ENCODE results near the gene ZNF280A.

The ZNF280A gene

DNA sequence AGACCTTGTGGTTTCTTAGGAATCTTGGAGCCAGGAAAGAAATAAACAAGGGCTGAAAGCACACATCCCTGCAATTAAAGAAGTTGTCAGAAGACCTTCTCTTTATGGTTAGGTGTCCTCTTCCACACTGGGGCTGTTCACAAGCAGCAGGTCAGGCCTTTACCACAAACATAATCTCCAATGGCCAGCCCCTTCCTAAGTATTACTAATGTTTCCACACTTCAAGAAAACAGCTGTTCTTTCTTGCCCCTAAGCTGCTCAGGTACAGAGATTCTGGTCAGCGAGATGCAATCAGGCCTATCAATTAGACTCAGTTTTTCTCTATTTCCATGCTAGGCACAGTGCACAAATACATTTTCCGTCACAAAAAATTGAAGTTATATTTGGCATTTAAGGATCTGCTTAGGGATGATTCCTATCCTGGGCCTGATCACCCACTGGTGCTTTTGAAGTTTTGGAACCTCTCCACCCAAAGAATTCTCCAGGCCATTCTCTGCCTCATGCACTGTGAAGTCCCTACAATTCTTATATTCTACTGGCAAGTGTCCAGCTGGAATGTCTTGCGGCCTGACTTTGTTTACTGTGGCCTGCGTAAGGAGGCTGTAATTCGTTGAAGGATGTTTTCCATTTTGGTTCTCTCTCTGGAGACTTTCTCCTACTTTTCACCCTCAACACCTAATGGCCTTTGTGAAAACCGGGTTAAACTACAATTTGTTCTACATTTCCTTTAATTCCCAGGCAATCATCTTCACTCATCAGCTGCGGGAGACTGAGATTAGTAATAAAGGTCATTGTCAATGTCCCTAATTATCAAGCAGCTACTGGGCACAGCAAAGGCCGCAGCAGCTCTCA, 33.9 kb upstream of the ZNF280A start:
- TF ChIP-seq EGR1 (IDR thresholded peaks at IDR 0.05) (no peak), CEBPB (IDR thresholded peaks at IDR 0.05) (no peak), FOXM1 (IDR thresholded peaks at IDR 0.05; ENCODE audit: borderline replicate concordance, low read depth) (no peak), TCF12 (IDR thresholded peaks at IDR 0.05; ENCODE audit: low read depth) (no peak), YY1 (IDR thresholded peaks at IDR 0.05; ENCODE audit: low read depth) (no peak), EP300 (IDR thresholded peaks at IDR 0.05; ENCODE audit: borderline replicate concordance) (no peak)
- TF ChIP-seq, protein P1, sequence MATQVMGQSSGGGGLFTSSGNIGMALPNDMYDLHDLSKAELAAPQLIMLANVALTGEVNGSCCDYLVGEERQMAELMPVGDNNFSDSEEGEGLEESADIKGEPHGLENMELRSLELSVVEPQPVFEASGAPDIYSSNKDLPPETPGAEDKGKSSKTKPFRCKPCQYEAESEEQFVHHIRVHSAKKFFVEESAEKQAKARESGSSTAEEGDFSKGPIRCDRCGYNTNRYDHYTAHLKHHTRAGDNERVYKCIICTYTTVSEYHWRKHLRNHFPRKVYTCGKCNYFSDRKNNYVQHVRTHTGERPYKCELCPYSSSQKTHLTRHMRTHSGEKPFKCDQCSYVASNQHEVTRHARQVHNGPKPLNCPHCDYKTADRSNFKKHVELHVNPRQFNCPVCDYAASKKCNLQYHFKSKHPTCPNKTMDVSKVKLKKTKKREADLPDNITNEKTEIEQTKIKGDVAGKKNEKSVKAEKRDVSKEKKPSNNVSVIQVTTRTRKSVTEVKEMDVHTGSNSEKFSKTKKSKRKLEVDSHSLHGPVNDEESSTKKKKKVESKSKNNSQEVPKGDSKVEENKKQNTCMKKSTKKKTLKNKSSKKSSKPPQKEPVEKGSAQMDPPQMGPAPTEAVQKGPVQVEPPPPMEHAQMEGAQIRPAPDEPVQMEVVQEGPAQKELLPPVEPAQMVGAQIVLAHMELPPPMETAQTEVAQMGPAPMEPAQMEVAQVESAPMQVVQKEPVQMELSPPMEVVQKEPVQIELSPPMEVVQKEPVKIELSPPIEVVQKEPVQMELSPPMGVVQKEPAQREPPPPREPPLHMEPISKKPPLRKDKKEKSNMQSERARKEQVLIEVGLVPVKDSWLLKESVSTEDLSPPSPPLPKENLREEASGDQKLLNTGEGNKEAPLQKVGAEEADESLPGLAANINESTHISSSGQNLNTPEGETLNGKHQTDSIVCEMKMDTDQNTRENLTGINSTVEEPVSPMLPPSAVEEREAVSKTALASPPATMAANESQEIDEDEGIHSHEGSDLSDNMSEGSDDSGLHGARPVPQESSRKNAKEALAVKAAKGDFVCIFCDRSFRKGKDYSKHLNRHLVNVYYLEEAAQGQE (IDR thresholded peaks at IDR 0.05; ENCODE audit: low read depth) = no peak
- TF ChIP-seq, protein P2, sequence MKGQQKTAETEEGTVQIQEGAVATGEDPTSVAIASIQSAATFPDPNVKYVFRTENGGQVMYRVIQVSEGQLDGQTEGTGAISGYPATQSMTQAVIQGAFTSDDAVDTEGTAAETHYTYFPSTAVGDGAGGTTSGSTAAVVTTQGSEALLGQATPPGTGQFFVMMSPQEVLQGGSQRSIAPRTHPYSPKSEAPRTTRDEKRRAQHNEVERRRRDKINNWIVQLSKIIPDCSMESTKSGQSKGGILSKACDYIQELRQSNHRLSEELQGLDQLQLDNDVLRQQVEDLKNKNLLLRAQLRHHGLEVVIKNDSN (IDR thresholded peaks at IDR 0.05) = no peak

- TF ChIP-seq MAX (IDR thresholded peaks at IDR 0.05) (no peak), TAF1 (IDR thresholded peaks at IDR 0.05; ENCODE audit: low read depth) (no peak), CEBPB (IDR thresholded peaks at IDR 0.05) (no peak), EGR1 (IDR thresholded peaks at IDR 0.05) (no peak), TCF12 (IDR thresholded peaks at IDR 0.05; ENCODE audit: low read depth) (no peak), RAD21 (IDR thresholded peaks at IDR 0.05; ENCODE audit: low read depth) (no peak), FOXM1 (IDR thresholded peaks at IDR 0.05; ENCODE audit: borderline replicate concordance, low read depth) (no peak)
- TF ChIP-seq, protein P2 (IDR thresholded peaks at IDR 0.05) = no peak
These were observed 33.1 kb upstream of the ZNF280A start for GRCh38 chr22:22553141-22553540.

DNA sequence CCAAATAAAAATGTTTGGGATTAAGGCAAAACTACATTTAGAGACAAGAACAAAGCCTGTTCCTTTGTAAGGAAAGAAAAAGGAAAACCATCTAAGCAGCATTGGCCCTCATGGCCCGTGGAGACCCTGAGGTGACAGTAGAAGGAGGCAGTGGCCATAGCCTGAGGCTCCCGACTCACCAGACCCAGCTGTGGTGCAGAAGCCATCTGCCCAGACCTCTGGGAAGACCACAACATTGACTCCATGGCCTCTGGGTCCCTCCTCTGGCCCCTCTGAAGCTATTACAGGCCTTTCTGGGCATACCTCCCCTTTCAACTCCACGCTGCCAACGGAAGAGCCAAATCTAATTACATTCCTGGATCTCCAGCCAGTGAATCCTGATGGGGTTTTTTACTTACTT, 32.6 kb upstream of the ZNF280A start:
- TF ChIP-seq CEBPB (IDR thresholded peaks at IDR 0.05) = no peak
- no peak for TF ChIP-seq CREB1 (IDR thresholded peaks at IDR 0.05; ENCODE audit: low read depth)
- TF ChIP-seq RAD21 (IDR thresholded peaks at IDR 0.05; ENCODE audit: low read depth) = no peak
- TF ChIP-seq, protein P1 (IDR thresholded peaks at IDR 0.05; ENCODE audit: low read depth) = no peak
- no peak for TF ChIP-seq ZBTB7A (IDR thresholded peaks at IDR 0.05; ENCODE audit: low read depth)
- TF ChIP-seq TAF1 (IDR thresholded peaks at IDR 0.05; ENCODE audit: low read depth) = no peak
- TF ChIP-seq NFIC (IDR thresholded peaks at IDR 0.05) = no peak
- TF ChIP-seq EGR1 (IDR thresholded peaks at IDR 0.05) = no peak
- TF ChIP-seq YY1 (IDR thresholded peaks at IDR 0.05; ENCODE audit: low read depth) = no peak
- no peak for TF ChIP-seq TEAD4 (IDR thresholded peaks at IDR 0.05)
- TF ChIP-seq EP300 (IDR thresholded peaks at IDR 0.05; ENCODE audit: borderline replicate concordance) = no peak
- TF ChIP-seq TCF12 (IDR thresholded peaks at IDR 0.05; ENCODE audit: low read depth) = no peak
- TF ChIP-seq, protein P2 (IDR thresholded peaks at IDR 0.05) = no peak
- TF ChIP-seq MAX (IDR thresholded peaks at IDR 0.05) = no peak
- no peak for TF ChIP-seq FOXM1 (IDR thresholded peaks at IDR 0.05; ENCODE audit: borderline replicate concordance, low read depth)

DNA sequence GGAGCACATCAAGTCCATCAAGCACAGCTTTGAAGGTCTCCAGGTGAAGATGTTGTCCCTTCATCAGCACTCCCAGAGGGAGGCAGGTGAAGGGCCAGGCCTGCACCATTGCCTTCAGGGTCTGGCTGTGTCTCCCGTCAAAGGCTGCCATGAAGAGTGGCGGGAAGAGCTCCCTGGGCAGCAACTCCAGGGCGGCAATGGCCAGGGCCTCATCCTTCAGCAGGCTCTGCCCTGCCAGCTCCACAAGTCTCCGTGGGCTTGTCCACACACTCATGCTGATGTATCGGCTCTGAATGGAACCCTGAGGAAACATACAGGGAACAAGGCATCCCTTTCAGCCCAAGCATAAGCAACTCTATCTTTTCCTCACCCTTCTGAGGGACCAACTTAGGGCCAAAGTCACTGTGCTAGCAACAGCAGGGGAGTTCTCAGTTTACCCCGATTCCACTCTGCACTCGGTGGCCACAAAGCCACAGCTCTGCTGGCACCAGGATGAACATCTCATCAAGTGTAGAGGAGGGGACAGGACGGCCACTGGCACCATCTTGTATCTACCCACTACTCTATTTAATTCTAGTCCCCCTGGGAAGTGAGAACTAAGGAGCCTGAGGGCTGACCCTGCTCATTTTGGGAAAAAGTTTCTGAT, 30.8 kb upstream of the ZNF280A start:
- TF ChIP-seq CREB1 (IDR thresholded peaks at IDR 0.05; ENCODE audit: low read depth) = no peak
- TF ChIP-seq NFIC (IDR thresholded peaks at IDR 0.05) = no peak
- TF ChIP-seq TEAD4 (IDR thresholded peaks at IDR 0.05) = no peak
- TF ChIP-seq TCF12 (IDR thresholded peaks at IDR 0.05; ENCODE audit: low read depth) = no peak
- no peak for TF ChIP-seq ZBTB7A (IDR thresholded peaks at IDR 0.05; ENCODE audit: low read depth)
- no peak for TF ChIP-seq CEBPB (IDR thresholded peaks at IDR 0.05)
- no peak for TF ChIP-seq MAX (IDR thresholded peaks at IDR 0.05)
- TF ChIP-seq EGR1 (IDR thresholded peaks at IDR 0.05) = no peak
- TF ChIP-seq RAD21 (IDR thresholded peaks at IDR 0.05; ENCODE audit: low read depth) = no peak
- no peak for TF ChIP-seq YY1 (IDR thresholded peaks at IDR 0.05; ENCODE audit: low read depth)
- no peak for TF ChIP-seq FOXM1 (IDR thresholded peaks at IDR 0.05; ENCODE audit: borderline replicate concordance, low read depth)
- TF ChIP-seq TAF1 (IDR thresholded peaks at IDR 0.05; ENCODE audit: low read depth) = no peak

Data from Ishikawa (cell line).